GM12865 (cell line): ENCODE results near the gene LACTBL1.
"Not testable (repeated sequence)": the region's sequence is repeated elsewhere in the genome, so short reads cannot be mapped to it uniquely, and the experiment has no call there.

Experiments used
- DNase-seq: peaks from one replicate; pipeline ENCODE4 v3.0.0; 2010; ENCODE audit warnings: low read depth
- H3K4me3 ChIP-seq: 2 replicates; pipeline ENCODE4 v1.5.1; 2011; ENCODE audit warnings: mild to moderate bottlenecking, low read depth, low read length, control low read depth
- TF ChIP-seq, protein P1 (sequence below): IDR thresholded peaks from 2 replicates; pipeline ENCODE4 v1.5.1; 2011; ENCODE audit warnings: low read length, control low read depth, low read depth, inconsistent platforms; ENCODE audit not compliant: insufficient read depth; ENCODE audit errors: missing control alignments

The LACTBL1 gene

DNA sequence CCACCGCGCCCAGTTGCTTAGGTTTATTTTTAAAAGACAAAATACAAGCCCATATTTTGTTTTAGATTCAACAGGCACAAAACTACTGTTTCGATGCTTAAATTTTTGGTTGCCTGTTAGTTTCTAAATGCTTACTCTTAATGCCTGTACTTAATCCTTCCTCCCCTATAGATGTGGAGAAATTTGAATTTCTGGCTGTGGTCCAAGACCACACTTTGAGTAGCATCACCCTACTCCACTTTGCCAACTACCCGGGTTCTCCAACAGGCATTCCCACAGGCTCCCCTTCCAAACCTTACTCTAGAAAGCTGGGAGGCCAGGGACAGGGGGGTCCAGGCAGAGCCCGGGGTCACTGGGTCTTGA is 20.0 kb downstream of the LACTBL1 start:
- H3K4me3 ChIP-seq, result no peak overlapping the region
- no peak for DNase-seq
- TF ChIP-seq, protein P1, sequence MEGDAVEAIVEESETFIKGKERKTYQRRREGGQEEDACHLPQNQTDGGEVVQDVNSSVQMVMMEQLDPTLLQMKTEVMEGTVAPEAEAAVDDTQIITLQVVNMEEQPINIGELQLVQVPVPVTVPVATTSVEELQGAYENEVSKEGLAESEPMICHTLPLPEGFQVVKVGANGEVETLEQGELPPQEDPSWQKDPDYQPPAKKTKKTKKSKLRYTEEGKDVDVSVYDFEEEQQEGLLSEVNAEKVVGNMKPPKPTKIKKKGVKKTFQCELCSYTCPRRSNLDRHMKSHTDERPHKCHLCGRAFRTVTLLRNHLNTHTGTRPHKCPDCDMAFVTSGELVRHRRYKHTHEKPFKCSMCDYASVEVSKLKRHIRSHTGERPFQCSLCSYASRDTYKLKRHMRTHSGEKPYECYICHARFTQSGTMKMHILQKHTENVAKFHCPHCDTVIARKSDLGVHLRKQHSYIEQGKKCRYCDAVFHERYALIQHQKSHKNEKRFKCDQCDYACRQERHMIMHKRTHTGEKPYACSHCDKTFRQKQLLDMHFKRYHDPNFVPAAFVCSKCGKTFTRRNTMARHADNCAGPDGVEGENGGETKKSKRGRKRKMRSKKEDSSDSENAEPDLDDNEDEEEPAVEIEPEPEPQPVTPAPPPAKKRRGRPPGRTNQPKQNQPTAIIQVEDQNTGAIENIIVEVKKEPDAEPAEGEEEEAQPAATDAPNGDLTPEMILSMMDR, result no peak

DNA sequence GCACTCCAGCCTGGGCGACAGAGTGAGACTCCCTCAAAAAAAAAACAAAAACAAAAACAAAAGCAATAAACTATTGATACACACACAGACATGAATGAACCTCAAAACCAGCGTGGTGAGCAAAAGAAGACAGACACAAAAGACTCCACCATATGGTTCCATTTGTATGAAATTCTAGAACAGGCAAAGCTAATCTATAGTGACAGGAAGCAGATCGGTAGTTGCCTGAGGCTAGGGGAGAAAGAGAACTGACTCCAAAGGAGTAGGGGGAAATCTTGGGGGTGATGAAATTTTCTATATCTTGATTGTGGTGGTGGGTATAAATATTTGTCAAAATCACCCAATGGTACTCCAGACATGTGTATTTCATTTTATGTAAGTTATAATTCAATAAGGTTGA is 20.9 kb downstream of the LACTBL1 start:
- TF ChIP-seq, protein P1, result no peak
- no peak overlapping the region for H3K4me3 ChIP-seq
- DNase-seq, result no peak

DNA sequence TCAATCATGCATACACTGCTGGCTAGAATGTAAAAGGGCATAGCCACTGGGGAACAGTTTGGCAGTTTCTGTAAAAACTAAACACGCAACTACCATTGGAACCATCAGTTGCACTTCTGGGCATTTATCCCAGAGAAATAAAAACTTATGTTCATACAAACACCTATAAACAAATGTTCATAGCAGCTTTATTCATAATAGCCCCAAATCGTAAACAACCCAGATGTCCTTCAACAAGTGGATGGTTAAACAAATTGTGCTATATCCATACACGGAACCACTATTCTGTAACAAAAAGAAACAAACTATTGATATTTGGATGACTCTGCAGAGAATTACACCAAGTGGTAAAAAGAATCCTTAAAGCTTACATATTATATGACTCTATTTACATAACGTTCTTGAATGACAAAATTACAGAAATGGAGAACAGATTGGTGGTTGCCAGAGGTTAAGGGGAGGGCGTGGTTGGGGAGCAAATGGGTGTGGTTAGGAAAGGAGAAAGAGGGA is 22.8 kb downstream of the LACTBL1 start:
- TF ChIP-seq, protein P1, result no peak
- no peak for DNase-seq
- H3K4me3 ChIP-seq, result no peak overlapping the region

DNA sequence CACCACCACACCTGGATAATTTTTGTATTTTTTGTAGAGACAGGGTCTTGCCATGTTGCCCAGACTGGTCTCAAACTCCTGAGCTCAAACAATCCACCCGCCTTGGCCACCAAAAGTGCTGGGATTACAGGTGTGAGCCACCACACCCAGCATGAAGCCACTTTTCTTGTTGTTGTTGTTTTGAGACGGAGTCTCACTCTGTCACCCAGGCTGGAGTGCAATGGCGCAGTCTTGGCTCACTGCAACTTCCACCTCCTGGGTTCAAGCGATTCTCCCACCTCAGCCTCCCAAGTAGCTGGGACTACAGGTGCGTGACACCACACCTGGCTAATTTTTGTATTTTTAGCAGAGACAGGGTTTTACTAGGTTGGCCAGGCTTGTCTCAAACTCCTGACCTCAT is 27.5 kb downstream of the LACTBL1 start:
- not testable (repeated sequence) for DNase-seq, H3K4me3 ChIP-seq

DNA sequence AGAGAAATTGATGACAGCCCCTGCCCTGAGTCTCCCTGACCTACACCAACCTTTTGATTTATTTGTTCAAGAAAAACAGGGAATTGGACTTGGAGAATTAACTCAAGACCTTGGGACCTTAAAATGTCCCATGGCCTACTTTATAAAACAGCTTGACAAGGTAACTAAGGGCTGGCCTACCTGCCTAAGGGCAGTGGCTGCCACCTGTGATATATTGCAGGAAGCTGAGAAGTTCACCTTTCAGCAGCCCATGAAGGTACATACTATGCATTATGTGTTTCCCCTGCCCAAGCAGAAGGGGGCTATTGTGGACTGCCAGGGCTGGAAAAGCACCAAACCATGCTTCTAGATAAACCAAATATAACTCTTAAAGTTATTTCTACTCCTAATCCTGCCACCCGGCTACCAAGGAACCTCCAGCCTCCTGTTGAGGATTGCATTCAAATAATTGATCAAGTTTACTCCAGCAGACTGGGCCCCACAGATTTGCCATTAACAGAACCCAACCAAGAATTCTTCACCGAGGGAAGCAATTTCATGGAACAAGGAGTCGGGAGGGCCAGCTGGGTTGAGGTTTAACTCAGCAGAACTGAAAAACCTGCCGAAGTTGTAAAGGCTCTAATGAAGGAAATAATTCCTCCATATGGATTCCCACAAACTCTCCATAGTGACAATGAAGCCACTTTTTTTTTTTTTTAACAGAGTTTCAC is 28.2 kb downstream of the LACTBL1 start:
- DNase-seq, result no peak
- H3K4me3 ChIP-seq, result no peak overlapping the region
- TF ChIP-seq, protein P1, result no peak

DNA sequence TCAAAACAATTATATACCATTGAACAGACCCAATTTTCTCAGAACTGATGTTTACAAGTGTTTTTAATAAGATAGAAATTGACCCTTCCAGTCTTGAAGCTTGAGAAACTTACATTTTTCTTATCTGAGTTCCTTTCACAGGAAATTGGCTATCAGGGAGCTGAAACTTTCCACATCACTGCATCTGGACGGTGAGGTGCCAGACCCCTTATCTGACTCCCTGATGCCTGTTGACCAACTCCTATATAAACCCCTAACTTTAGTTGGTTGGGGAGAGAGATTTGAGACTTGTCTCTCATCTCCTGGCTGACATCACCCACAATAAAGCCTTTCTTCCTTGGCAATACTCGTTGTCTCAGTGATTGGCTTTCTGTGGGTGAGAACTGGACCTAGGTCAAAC is 31.4 kb downstream of the LACTBL1 start:
- H3K4me3 ChIP-seq, result no peak overlapping the region
- TF ChIP-seq, protein P1, result no peak

DNA sequence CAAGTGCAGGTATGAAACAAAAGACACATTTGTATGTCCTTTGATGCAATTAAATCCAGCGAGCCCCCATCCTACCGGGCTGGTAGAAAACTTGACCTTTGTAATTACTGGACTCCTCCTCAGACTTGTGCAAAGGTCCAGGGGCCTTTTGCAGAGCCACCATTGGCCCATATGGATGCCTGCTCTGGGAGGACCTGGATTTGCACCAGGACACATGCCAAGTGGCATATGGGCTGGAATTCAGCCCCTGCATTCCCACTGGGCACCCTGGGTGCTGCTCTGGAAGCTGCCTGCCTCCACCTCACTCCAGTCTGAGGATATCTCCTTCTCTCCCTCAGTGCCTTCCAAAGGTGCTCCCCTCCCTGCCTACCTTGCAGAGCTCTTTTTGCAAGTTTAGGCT is 36.0 kb downstream of the LACTBL1 start:
- no peak overlapping the region for H3K4me3 ChIP-seq
- no peak for DNase-seq
- TF ChIP-seq, protein P1, result no peak

More for the DNA sequence above, 31.4 kb downstream of the LACTBL1 start:
- DNase-seq, result no peak
